ENCODE data around the gene ANAPC4. TPM values are rescaled to one million over a fixed set of nuclear protein-coding genes. Genes with fewer than 3 reads are reported as not detected.

ANAPC4 gene
- total RNA-seq, 1 donor from 2014 or later, result 31.3 TPM

DNA sequence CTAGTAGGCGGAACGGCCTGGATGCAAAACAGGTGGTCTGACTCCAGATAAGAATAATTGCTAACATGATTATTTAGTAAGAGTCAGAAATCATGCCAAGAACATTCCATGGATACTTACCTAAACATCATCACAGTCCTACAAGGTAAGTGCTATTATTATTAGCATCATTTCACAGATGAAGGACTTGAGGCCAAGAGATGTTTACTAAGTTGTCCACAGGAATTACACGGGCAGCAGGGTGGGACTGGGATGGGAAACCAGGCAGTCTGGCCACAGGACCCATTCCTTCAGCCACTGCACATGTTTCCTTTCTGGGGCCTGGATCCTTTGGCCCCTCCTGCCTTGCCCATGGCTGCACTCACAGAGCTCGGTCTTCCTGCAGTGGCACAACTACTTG lies 48.3 kb downstream of the ANAPC4 start:
- H3K27ac ChIP-seq (ENCODE audit: low read depth, low read length), result no peak overlapping the region
- H3K9ac ChIP-seq (ENCODE audit: low read depth in 1 of 3, low read length in 3 of 3), result no peak overlapping the region
- no peak overlapping the region for H3K4me3 ChIP-seq (ENCODE audit: low read length in 3 of 3)
- H3K36me3 ChIP-seq (ENCODE audit: control insufficient read depth in 3 of 3, insufficient read depth in 3 of 3, low read length in 3 of 3), result no peaks in the 10 kb centered on the region
- H3K4me1 ChIP-seq (ENCODE audit: control insufficient read depth in 3 of 3, insufficient read depth in 3 of 3, low read length in 3 of 3), result peaks cover 9 to 24% (median 14%) of the 10 kb centered on the region in 3 donors
- no peaks in the 10 kb centered on the region for H3K27me3 ChIP-seq (ENCODE audit: control insufficient read depth in 3 of 3, insufficient read depth in 3 of 3, low read length in 3 of 3)
- H3K9me3 ChIP-seq (ENCODE audit: control insufficient read depth in 3 of 3, low read length in 3 of 3), result no peaks in the 10 kb centered on the region

DNA sequence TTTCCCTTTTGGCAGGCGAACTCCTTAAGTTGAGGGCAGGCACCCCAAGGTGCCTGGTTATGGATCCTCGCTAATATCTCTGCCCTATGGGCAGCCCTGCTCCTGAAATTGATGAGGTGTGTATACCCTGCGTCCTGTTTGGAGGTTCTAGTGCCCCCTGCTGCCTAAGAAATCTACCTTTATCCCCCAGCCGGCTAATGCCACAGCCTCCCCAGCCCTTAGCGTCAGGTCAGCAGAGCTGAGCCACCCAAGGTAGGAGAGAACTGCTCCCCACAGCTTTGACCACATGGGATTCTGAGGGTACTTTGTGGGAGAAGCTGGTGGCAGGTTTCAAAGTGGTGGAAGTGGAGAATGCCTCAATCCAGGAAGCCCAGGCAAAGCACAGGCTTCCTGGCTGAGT lies 50.8 kb downstream of the ANAPC4 start:
- Histone ChIP-seq H3K9ac (ENCODE audit: low read depth in 1 of 3, low read length in 3 of 3) (no peak overlapping the region), H3K4me1 (ENCODE audit: control insufficient read depth in 3 of 3, insufficient read depth in 3 of 3, low read length in 3 of 3) (peaks cover 9 to 24% (median 14%) of the 10 kb centered on the region in 3 donors), H3K27ac (ENCODE audit: low read depth, low read length) (no peak overlapping the region), H3K27me3 (ENCODE audit: control insufficient read depth in 3 of 3, insufficient read depth in 3 of 3, low read length in 3 of 3) (no peaks in the 10 kb centered on the region), H3K9me3 (ENCODE audit: control insufficient read depth in 3 of 3, low read length in 3 of 3) (no peaks in the 10 kb centered on the region), H3K36me3 (ENCODE audit: control insufficient read depth in 3 of 3, insufficient read depth in 3 of 3, low read length in 3 of 3) (no peaks in the 10 kb centered on the region), H3K4me3 (ENCODE audit: low read length in 3 of 3) (no peak overlapping the region)

DNA sequence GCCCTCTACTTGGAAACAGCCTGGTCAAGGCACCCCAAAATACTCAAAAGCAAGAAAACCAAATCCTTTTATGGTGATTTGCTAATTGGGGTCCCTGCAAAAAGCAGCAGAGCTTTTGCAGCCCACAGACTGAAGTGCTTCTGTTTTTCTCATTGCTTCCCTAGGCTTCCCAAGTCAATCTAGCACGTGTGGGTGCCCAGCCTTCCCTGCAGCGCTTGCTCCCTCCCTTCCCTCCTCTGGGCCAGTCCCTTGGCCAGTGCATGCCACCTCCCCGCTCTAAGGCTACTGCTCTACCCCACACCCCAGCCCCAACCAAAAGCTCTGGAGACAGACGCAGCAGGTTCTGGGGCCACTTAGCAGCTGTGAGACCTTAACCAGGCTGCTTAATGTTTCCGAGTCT lies 53.6 kb downstream of the ANAPC4 start:
- H3K27ac ChIP-seq (ENCODE audit: low read depth, low read length), result no peak overlapping the region
- no peak overlapping the region for H3K4me3 ChIP-seq (ENCODE audit: low read length in 3 of 3)
- no peaks in the 10 kb centered on the region for H3K27me3 ChIP-seq (ENCODE audit: control insufficient read depth in 3 of 3, insufficient read depth in 3 of 3, low read length in 3 of 3)
- H3K4me1 ChIP-seq (ENCODE audit: control insufficient read depth in 3 of 3, insufficient read depth in 3 of 3, low read length in 3 of 3), result peaks cover 0 to 3% (median 2%) of the 10 kb centered on the region in 3 donors
- no peaks in the 10 kb centered on the region for H3K9me3 ChIP-seq (ENCODE audit: control insufficient read depth in 3 of 3, low read length in 3 of 3)
- H3K9ac ChIP-seq (ENCODE audit: low read depth in 1 of 3, low read length in 3 of 3), result no peak overlapping the region
- no peaks in the 10 kb centered on the region for H3K36me3 ChIP-seq (ENCODE audit: control insufficient read depth in 3 of 3, insufficient read depth in 3 of 3, low read length in 3 of 3)

DNA sequence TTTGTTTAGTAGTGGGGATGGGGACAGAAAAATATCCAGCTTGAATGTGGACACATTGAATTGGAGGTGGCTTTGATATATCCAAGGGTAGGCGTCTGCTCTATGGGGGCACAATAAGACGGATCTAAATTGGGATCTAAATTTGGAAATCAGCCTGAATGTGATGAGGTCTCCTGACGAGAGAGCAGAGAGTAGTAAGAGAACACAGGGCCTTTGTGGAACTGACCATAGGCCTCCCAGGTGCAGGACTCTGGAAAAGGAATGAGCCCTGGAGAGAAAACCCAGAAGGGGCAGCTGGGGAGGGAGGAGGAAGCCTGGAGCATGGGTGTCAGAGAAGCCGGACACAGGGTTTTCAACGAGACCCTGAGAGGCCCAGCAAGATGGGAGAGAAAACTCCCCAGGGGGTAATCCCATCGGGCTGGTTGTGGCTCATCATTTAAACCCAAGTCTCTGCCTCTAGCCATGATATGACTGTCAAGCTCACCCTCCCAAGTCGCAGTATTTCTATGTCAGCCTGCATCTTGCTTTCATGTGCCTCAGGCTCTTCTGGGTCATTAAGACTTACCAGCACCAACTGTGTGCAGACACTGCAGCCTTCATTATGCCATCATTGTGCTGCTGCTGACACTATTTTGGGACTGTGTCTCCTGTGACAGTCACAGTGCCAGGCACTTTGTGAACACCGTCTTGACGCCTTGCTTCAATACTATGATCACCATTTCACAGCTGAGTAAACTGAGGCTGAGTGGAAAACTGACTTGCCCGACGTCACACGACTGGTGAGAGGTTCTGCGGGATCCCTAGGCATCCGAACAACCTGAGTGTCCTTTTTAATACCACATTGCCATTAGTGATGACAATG lies 57.1 kb downstream of the ANAPC4 start:
- Histone ChIP-seq H3K9ac (ENCODE audit: low read depth in 1 of 3, low read length in 3 of 3) (no peak overlapping the region), H3K4me1 (ENCODE audit: control insufficient read depth in 3 of 3, insufficient read depth in 3 of 3, low read length in 3 of 3) (no peaks in the 10 kb centered on the region), H3K36me3 (ENCODE audit: control insufficient read depth in 3 of 3, insufficient read depth in 3 of 3, low read length in 3 of 3) (no peaks in the 10 kb centered on the region), H3K4me3 (ENCODE audit: low read length in 3 of 3) (no peak overlapping the region), H3K9me3 (ENCODE audit: control insufficient read depth in 3 of 3, low read length in 3 of 3) (peaks cover 0 to 2% (median 0%) of the 10 kb centered on the region in 3 donors), H3K27ac (ENCODE audit: low read depth, low read length) (no peak overlapping the region), H3K27me3 (ENCODE audit: control insufficient read depth in 3 of 3, insufficient read depth in 3 of 3, low read length in 3 of 3) (no peaks in the 10 kb centered on the region)

DNA sequence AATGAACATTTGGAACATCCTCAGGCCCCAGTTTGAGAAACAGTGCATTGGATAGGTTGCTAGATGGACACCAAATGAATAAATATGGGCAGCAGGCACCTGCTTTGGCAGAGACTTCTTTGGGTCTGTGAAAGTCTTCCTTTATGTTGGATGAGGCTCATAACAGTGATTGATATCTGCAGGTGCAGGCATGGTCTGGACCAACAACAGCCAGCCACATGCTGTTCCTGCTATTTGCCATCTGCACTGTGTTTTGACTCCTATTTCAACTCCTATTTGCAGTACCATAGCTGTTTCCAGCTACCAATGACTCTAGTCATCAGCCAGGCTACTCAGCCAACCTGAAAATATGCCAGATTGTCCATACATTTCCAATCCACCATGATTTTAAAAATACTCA lies 60.9 kb downstream of the ANAPC4 start:
- H3K4me3 ChIP-seq (ENCODE audit: low read length in 3 of 3), result no peak overlapping the region
- no peaks in the 10 kb centered on the region for H3K36me3 ChIP-seq (ENCODE audit: control insufficient read depth in 3 of 3, insufficient read depth in 3 of 3, low read length in 3 of 3)
- H3K27ac ChIP-seq (ENCODE audit: low read depth, low read length), result no peak overlapping the region
- H3K4me1 ChIP-seq (ENCODE audit: control insufficient read depth in 3 of 3, insufficient read depth in 3 of 3, low read length in 3 of 3), result peaks cover 0 to 3% (median 3%) of the 10 kb centered on the region in 3 donors
- no peak overlapping the region for H3K9ac ChIP-seq (ENCODE audit: low read depth in 1 of 3, low read length in 3 of 3)
- peaks cover 0 to 4% (median 0%) of the 10 kb centered on the region in 3 donors for H3K27me3 ChIP-seq (ENCODE audit: control insufficient read depth in 3 of 3, insufficient read depth in 3 of 3, low read length in 3 of 3)
- H3K9me3 ChIP-seq (ENCODE audit: control insufficient read depth in 3 of 3, low read length in 3 of 3), result peaks cover 0 to 2% (median 0%) of the 10 kb centered on the region in 3 donors

DNA sequence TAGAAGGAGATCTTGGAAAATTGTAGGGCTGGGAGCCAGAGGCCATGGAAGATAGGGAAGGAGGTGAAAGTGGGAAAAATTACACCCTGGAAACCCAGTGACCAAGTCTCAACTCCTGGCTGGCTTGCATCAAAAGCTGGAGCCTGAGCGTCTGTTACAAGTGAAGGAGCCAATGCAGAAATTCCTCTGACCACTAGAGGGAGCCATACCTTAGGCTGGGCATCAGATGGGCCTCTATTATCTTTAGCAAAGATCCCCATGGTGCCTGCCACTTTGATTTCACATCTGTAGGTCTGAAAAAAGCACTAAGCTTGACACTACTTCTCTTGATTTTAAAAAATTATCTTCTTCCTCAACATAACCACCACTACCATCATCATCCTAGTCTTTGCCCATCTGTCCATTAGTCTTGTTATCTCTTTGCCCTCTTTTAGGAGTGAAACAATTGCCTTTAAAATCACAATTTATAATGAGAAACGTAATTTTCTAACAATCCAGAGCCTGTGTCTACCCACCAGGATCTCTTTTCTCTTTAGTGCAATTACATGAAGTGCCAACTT lies 62.9 kb downstream of the ANAPC4 start:
- Histone ChIP-seq H3K4me3 (ENCODE audit: low read length in 3 of 3) (no peak overlapping the region), H3K9ac (ENCODE audit: low read depth in 1 of 3, low read length in 3 of 3) (no peak overlapping the region), H3K36me3 (ENCODE audit: control insufficient read depth in 3 of 3, insufficient read depth in 3 of 3, low read length in 3 of 3) (no peaks in the 10 kb centered on the region), H3K27me3 (ENCODE audit: control insufficient read depth in 3 of 3, insufficient read depth in 3 of 3, low read length in 3 of 3) (peaks cover 0 to 4% (median 0%) of the 10 kb centered on the region in 3 donors), H3K9me3 (ENCODE audit: control insufficient read depth in 3 of 3, low read length in 3 of 3) (peaks cover 0 to 2% (median 0%) of the 10 kb centered on the region in 3 donors), H3K27ac (ENCODE audit: low read depth, low read length) (no peak overlapping the region), H3K4me1 (ENCODE audit: control insufficient read depth in 3 of 3, insufficient read depth in 3 of 3, low read length in 3 of 3) (peaks cover 0 to 3% (median 3%) of the 10 kb centered on the region in 3 donors)

DNA sequence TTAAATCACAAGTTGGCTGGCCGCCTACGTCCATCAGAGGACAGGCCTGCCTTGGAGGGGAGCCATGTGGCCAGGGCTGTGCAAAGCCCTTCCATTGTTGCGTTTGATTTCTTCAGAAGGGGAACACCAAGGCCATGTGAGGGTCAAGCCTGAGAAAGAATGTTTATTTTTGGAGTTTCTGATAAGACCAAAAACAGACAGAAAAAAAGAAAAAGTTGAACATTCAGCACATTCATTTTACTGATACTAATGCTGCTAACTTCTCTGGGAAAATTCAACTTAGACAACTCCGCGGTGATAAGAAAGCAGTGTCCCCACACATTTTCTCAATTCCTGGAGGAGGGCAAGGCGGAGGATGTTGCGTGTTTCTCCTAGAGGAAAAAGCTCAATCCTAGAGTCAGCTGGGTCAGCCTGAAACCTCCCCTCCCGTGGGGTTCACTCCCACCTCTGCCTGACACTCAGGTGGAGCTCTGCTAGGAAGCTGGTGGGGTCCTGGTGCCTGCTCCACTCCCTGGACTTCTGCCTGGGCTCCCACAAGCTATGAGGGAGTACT lies 63.5 kb downstream of the ANAPC4 start:
- no peak overlapping the region for H3K9ac ChIP-seq (ENCODE audit: low read depth in 1 of 3, low read length in 3 of 3)
- no peaks in the 10 kb centered on the region for H3K36me3 ChIP-seq (ENCODE audit: control insufficient read depth in 3 of 3, insufficient read depth in 3 of 3, low read length in 3 of 3)
- H3K27me3 ChIP-seq (ENCODE audit: control insufficient read depth in 3 of 3, insufficient read depth in 3 of 3, low read length in 3 of 3), result peaks cover 0 to 4% (median 0%) of the 10 kb centered on the region in 3 donors
- peaks cover 0 to 3% (median 3%) of the 10 kb centered on the region in 3 donors for H3K4me1 ChIP-seq (ENCODE audit: control insufficient read depth in 3 of 3, insufficient read depth in 3 of 3, low read length in 3 of 3)
- no peak overlapping the region for H3K27ac ChIP-seq (ENCODE audit: low read depth, low read length)
- H3K4me3 ChIP-seq (ENCODE audit: low read length in 3 of 3), result no peak overlapping the region
- peaks cover 0 to 2% (median 0%) of the 10 kb centered on the region in 3 donors for H3K9me3 ChIP-seq (ENCODE audit: control insufficient read depth in 3 of 3, low read length in 3 of 3)

DNA sequence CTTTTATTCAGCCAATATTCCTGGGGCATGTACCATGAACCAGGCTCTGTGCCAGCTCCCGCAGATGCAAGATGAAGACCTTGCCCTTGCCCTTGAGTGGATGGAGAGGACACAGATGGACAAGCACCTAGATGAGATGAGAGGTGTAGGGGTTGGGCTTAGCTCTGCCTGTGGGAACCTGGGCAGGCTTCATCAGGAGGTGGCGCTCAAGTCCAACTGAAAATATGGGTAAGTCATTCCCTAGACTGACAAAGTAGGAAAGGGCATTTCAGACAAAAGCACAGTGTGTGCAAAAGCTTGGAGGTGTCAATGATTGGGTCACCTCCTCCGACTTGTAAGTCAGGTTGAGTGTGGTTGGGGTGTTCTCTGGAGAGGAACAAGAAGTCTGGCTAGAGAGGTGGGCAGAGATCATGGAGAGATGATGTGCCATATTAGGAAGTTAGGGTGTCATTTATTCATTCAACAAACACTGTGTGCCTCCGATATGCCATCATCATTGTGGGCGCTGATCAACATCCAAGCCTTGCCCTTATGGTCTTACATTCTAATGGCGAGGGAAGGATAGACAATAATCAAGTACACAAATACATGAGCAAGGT lies 64.6 kb downstream of the ANAPC4 start:
- Histone ChIP-seq H3K9me3 (ENCODE audit: control insufficient read depth in 3 of 3, low read length in 3 of 3) (peaks cover 0 to 2% (median 0%) of the 10 kb centered on the region in 3 donors), H3K4me3 (ENCODE audit: low read length in 3 of 3) (no peak overlapping the region), H3K4me1 (ENCODE audit: control insufficient read depth in 3 of 3, insufficient read depth in 3 of 3, low read length in 3 of 3) (peaks cover 0 to 3% (median 3%) of the 10 kb centered on the region in 3 donors), H3K27ac (ENCODE audit: low read depth, low read length) (no peak overlapping the region), H3K27me3 (ENCODE audit: control insufficient read depth in 3 of 3, insufficient read depth in 3 of 3, low read length in 3 of 3) (peaks cover 0 to 4% (median 0%) of the 10 kb centered on the region in 3 donors), H3K36me3 (ENCODE audit: control insufficient read depth in 3 of 3, insufficient read depth in 3 of 3, low read length in 3 of 3) (no peaks in the 10 kb centered on the region), H3K9ac (ENCODE audit: low read depth in 1 of 3, low read length in 3 of 3) (no peak overlapping the region)

DNA sequence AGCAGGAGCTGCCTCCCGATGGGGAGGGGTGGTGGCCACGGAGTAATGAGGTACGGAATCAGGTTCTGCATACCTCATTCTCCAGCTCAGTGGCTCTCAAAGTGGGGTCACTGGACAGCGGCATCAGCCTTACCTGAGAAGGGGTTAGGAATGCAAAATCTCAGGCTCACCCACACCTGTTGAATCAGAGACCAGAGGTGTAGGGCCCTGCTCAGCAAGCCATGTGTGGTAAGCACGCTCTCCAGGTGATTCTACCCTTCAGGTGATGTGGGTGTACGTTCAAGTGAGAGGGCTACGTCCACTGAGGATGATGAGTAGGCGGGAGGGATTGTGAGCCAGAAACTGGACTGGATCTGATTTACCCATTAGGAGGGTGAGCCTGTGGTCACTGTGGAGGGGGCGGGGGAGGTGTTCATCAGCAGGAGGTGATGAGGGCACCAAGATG lies 65.8 kb downstream of the ANAPC4 start:
- Histone ChIP-seq H3K9ac (ENCODE audit: low read depth in 1 of 3, low read length in 3 of 3) (no peak overlapping the region), H3K36me3 (ENCODE audit: control insufficient read depth in 3 of 3, insufficient read depth in 3 of 3, low read length in 3 of 3) (no peaks in the 10 kb centered on the region), H3K4me3 (ENCODE audit: low read length in 3 of 3) (no peak overlapping the region), H3K9me3 (ENCODE audit: control insufficient read depth in 3 of 3, low read length in 3 of 3) (peaks cover 0 to 2% (median 0%) of the 10 kb centered on the region in 3 donors), H3K4me1 (ENCODE audit: control insufficient read depth in 3 of 3, insufficient read depth in 3 of 3, low read length in 3 of 3) (peaks cover 0 to 3% (median 3%) of the 10 kb centered on the region in 3 donors), H3K27ac (ENCODE audit: low read depth, low read length) (no peak overlapping the region), H3K27me3 (ENCODE audit: control insufficient read depth in 3 of 3, insufficient read depth in 3 of 3, low read length in 3 of 3) (peaks cover 0 to 4% (median 0%) of the 10 kb centered on the region in 3 donors)

Data from skeletal muscle tissue (tissue), 4 donors.